Measurements from ENCODE around the gene TMEM184C. TPM values are rescaled to one million over a fixed set of nuclear protein-coding genes. Genes with fewer than 3 reads are reported as not detected.
A peak's percentile ranks its signal among the peaks of the same experiment; 100 is the strongest.

TMEM184C gene
- total RNA-seq (2014; rRNA removed; shearing (Covaris generic)): 37.9 and 41.9 TPM in 2 replicates

DNA sequence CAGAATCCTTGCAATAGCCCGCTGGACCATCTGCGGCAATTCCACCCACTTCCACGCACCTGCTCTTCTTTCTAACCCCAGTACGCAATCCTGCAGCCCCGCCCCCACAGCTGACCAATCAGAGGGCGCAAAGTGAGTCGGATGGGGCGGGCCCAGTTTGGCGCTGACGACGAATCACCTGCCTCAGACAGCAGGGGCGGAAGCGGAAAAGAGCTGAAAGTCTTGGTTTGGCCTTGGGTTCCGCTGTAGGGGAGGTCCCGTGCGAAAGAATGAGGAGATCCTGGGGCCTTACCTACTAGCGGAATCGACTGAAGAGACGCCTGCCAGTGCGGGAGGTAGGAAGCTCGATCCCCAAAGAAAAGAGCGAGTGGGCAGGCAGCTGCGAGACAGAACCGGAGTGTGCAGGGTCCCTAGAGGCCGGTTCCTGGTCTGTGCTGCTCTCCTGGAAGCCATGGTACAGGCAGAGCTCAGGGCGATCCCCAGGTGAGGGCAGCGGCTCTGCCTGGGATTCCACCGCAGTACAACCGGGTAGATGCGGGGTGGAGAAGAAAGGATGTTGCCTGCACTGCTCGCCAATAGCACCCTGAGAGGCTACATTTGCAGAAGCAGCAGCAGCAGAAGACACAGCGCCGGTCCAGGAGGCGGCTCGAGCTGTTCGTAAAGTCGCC, at the start of gene TMEM184C:
TMEM184C (plus strand) TSS at position 225 of the 668 bp plus-strand sequence. CDS start 560 bp downstream, outside the sequence.
- peak; percentile 92 for DNase-seq (ENCODE audit: low spot score)

- DNase-seq (ENCODE audit: low spot score): no peak
Measured at GRCh38 chr4:147570616-147571015, 46.6 kb upstream of the TMEM184C start.

GRCh38 chr4:147571036-147571770, 46.0 kb upstream of the TMEM184C start:
- no peak for DNase-seq (ENCODE audit: low spot score)

DNA sequence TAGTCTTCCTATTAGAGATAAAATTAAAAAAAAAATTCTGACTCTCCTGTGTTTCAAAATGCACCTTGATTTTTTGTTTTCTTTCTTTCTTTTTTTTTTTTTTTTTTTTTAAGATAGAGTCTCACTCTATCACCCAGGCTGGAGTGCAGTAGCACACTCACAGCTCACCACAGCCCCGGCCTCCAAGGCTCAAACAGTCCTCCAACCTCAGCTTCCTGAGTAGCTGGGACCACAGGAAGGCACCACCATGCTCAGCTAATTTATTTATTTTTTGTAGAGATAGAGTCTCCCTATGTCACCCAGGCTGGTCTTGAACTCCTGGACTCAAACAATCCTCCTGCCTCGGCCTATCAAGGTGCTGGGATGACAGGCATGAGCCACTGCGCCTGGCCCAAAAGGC, 41.1 kb upstream of the TMEM184C start:
- DNase-seq (ENCODE audit: low spot score): no peak

GRCh38 chr4:147578051-147578476, 39.1 kb upstream of the TMEM184C start:
- DNase-seq (ENCODE audit: low spot score): peak; percentile 99

GRCh38 chr4:147578593-147578992, 38.6 kb upstream of the TMEM184C start:
- DNase-seq (ENCODE audit: low spot score): no peak

GRCh38 chr4:147580396-147580795, 36.8 kb upstream of the TMEM184C start:
- DNase-seq (ENCODE audit: low spot score): no peak

DNA sequence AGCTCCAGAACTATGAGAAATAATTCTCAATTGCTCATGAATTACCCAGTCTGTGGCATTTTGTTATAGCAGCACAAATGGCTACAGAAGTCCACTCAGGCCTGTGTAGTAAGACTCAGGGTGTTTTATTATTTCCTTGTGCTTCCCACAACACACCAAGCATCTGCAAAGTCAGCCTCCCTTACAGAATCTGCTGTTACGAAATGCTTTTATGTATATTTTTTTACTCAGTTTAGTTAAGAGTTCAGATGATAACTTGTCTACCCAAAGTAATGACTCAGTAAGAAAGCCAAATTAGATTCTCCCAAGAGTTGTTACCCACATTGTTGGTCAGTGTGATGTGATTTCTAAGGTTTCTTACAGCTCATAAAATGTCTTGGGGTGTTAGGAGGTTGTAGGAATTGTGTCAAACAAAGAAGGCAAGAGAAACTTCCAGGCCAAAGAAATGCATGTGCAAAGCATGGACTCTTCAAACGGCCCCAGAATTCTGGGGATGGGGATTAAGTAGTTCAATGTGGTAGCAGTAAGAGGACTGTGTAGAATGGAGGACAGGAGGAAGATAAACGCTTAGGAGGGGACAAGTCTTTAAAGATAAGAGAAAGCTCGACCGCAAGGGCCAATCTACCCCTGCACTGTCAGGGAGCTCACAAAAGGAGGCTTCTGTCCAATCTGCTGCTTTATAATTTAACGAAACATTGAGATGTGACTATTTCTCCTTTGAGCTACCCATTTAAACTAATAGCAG, 35.4 kb upstream of the TMEM184C start:
- DNase-seq (ENCODE audit: low spot score): no peak

DNA sequence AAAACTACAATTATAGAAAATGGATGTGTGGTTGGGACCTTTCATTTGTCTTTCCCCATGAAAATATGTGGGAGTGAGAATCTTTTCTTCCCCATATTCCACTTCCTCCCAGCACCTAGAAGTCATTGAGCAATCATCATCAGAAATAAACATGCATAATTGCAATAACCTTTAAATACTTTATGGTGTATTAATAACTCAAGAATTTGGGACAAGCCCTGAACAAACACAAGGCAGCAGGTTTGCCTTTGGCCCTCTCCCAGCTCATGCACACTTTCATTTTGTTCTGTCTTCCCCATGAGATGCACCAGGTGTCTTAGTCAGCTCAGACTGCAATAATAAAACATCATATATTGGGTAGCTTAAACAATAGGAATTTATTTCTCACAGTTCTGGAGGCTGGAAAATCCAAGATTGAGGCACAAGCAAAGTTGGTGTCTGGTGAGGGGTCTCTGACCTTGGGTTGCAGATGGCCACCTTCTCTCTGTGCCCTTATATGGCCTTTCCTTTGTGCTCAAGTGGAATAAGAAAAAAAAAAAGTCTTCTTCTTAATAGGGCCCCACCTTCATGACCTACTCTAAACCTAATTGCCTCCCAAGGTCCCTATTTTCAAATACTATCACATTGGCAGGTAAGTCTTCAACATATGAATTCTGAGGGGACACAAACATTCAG, 34.7 kb upstream of the TMEM184C start:
- DNase-seq (ENCODE audit: low spot score): no peak

- DNase-seq (ENCODE audit: low spot score): no peak
Measured at GRCh38 chr4:147583876-147584275, 33.3 kb upstream of the TMEM184C start.

GRCh38 chr4:147586032-147586431, 31.2 kb upstream of the TMEM184C start:
- DNase-seq (ENCODE audit: low spot score): no peak

DNA sequence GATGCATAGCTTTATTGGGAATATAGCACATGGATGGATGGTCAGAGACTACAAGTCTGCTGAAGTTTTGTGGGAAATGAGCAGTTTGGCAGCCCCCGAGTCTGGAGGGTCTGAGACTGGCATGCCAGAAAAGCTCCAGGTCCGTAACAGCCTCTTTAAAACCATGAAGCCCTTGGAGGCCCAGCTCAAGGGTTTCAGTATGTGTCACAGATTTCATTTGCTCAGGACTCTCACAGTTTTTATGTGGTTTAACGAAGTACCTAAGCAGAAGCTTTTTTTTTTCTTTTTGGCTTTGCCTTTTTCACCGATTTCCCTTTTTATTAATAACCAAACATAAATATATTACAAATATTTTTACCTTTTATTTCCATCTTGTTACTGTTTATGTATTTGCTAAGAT, 30.6 kb upstream of the TMEM184C start:
- no peak for DNase-seq (ENCODE audit: low spot score)

DNA sequence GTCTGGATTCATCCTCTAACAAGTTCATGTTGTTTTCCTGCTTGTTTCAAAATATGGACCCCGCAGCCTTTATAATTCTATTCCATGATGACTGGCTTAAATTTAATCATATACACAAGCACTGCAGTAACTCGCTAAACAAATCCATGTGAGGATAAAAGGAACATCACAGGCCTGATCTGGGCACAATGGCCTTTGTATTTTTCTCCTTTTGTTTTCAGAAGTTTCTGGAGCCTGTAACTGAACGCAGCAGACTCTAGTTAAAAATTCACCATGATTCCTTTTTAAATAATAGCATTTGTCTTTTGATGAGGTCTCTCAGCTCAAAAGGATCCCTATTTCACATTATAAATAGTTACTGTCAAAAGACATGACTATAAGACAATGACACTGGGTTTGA, 30.2 kb upstream of the TMEM184C start:
- DNase-seq (ENCODE audit: low spot score): no peak

DNA sequence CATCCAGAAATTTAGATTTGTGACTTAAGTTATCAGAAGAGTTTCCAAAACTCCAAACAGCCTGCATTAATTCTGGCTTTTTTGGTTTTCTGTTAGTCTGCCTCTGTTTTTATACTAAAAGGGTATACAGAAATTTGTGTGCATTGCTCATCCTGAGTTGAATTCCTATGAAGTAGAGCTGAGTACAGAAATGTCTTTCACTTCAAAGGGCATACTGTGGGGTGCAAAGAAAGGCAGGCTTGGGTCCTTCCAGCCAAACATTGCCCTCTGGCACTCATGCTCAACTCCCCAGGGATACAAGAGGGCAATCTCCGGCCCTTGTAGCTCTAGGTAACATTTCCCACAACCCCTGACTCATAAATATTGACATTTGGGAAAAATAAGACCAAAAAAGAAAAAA, 27.6 kb upstream of the TMEM184C start:
- DNase-seq (ENCODE audit: low spot score): no peak

DNA sequence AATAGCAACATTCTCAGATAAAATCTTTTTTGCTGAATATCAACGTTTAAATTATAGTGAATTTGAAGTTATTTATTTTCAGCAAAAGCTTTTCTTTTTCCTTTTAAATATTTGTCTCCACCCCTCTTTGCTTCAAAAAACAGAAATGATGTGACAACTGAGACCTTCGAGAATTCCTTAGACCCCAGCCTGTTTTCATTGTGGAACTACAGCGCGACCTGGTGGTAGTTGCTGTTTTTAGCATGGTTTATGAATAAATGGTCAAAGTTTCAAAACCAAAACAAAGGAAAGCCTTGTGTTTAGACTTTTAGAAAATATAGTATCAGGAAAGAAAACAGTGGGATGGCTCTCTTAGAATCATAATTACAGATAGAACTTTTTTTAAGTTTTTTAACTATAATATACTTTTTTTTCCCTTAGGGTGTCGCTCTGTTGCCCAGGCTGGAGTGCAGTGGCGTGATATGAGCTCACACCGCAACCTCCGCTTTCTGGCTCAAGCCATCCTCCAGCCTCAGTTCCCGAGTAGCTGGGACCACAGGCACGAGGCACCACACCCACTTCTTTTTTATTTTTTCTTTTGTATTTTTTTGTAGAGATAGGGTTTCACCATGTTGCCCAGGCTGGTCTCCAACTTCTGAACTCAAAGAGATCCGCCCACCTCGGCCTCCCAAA, 26.8 kb upstream of the TMEM184C start:
- DNase-seq (ENCODE audit: low spot score): peak; percentile 69

DNA sequence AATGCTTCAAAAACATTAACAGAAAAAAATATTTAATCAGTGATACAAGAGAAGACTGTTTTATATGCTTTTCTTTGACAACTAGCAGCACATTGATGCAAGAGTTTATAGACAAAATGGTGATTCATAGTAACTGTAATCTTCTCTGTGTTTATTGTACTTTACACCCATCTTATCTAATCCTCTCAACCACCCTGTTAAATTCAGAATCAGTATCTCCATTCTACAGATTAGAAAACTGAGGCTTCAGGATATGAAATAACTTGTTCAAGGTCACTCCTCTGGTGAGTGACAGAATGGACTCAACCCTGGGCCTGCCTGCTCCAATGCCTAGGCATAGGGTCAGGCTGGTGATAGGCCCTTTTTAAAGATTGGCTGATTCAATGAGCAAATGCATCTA, 26.1 kb upstream of the TMEM184C start:
- no peak for DNase-seq (ENCODE audit: low spot score)

DNA sequence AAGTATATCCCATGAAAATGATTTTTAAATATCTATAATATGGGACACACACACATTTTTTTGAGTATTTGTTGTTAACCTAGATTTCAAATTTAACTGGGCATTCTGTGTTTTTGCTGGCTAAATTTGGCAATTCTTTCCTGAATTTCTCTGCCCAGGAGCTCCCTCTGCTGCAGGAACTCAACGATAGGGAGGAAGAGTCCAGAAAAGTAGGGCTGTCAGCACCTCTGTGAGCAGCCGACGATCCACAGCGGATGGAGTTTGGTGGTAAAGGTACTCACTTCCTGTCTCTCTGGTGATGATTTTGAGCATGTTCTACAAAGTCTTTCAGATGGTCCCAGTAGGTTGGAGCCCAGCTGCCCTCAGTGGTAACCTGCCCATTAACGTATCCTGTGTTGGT, 23.1 kb upstream of the TMEM184C start:
- DNase-seq (ENCODE audit: low spot score): no peak

- DNase-seq (ENCODE audit: low spot score): no peak
Measured at GRCh38 chr4:147594578-147594977, 22.6 kb upstream of the TMEM184C start.

DNA sequence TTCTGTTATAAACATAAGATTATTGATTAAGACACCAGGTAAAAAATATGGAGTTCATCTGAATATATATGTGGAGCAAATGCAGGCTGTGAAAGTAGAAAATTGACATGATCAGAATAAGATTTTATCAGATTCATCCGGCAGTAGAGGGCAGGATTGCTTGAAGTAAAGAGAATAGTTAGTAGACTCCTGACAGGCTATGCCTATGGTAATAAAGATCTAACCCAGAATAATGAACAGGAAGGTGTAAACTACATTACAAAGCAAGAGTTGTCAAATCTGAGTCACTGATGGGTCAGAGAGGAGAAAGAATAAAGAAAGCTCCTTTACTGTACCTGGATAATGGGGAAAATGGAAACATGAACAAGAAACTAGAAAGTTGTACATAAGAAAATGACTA, 20.8 kb upstream of the TMEM184C start:
- DNase-seq (ENCODE audit: low spot score): no peak

GRCh38 chr4:147596981-147597380, 20.2 kb upstream of the TMEM184C start:
- peak; percentile 87 for DNase-seq (ENCODE audit: low spot score)

GRCh38 chr4:147597561-147597960, 19.6 kb upstream of the TMEM184C start:
- no peak for DNase-seq (ENCODE audit: low spot score)
